AG04449 (cell line): ENCODE measurements around the gene PLCB1.

Experiments used
- CTCF ChIA-PET: fragments of 350-600 bp; formaldehyde crosslinking; extraction: SDS; loops from one replicate; lab custom pipeline; 2021; ENCODE audit warnings: antibody characterized with exemption; lab: Yijun Ruan, JAX
- POLR2A ChIA-PET: fragments of 400-600, 350-600 bp; formaldehyde crosslinking; extraction: SDS; loops from one replicate; lab custom pipeline; 2020; ENCODE audit warnings: antibody characterized with exemption, inconsistent platforms; lab: Yijun Ruan, JAX
- DNase-seq: peaks from one replicate; pipeline ENCODE4 v3.0.0-alpha.2; 2010; ENCODE audit warnings: low read depth, low spot score
- H3K4me3 ChIP-seq: 2 replicates; pipeline ENCODE4 v1.5.1; 2011; ENCODE audit warnings: low read depth, mild to moderate bottlenecking, control low read depth, low read length
- CTCF ChIP-seq: IDR thresholded peaks from one replicate; pipeline ENCODE4 v1.5.1; 2011; ENCODE audit warnings: mild to moderate bottlenecking, moderate library complexity, low read length, control low read depth, inconsistent platforms; ENCODE audit not compliant: insufficient read depth; ENCODE audit errors: missing control alignments

Gene PLCB1

GRCh38 chr20:8151372-8151771 lies 19.3 kb downstream of the PLCB1 start:
- ChIA-PET CTCF (interaction anchor here (1.9 to 3.6 kb wide), 2 partner anchors 237 to 570 kb away, joined by 5 to 14 read pairs; no protein-coding TSS in a partner anchor), POLR2A (no interaction called here)
- no peak for TF ChIP-seq CTCF
- no peak overlapping the region for H3K4me3 ChIP-seq
- no peak for DNase-seq

- DNase-seq, result no peak
- TF ChIP-seq CTCF, result no peak
- CTCF ChIA-PET, result interaction anchor here (1.9 to 3.6 kb wide), 2 partner anchors 236 to 569 kb away, joined by 5 to 14 read pairs; no protein-coding TSS in a partner anchor
- POLR2A ChIA-PET, result no interaction called here
- no peak overlapping the region for H3K4me3 ChIP-seq
Measured at GRCh38 chr20:8152183-8152582, 20.1 kb downstream of the PLCB1 start.

GRCh38 chr20:8152847-8153246 lies 20.8 kb downstream of the PLCB1 start:
- ChIA-PET CTCF (interaction anchor here (1.9 to 3.6 kb wide), 2 partner anchors 236 to 569 kb away, joined by 5 to 14 read pairs; no protein-coding TSS in a partner anchor), POLR2A (no interaction called here)
- no peak for TF ChIP-seq CTCF
- DNase-seq, result no peak
- no peak overlapping the region for H3K4me3 ChIP-seq

GRCh38 chr20:8153281-8153908 lies 21.3 kb downstream of the PLCB1 start:
- ChIA-PET POLR2A (no interaction called here), CTCF (interaction anchor here (1.1 to 3.6 kb wide), 5 partner anchors 22 to 568 kb away, joined by 3 to 14 read pairs (median 3); no protein-coding TSS in a partner anchor)
- TF ChIP-seq CTCF, result no peak
- DNase-seq, result no peak
- H3K4me3 ChIP-seq, result no peak overlapping the region

GRCh38 chr20:8154638-8155037 lies 22.6 kb downstream of the PLCB1 start:
- TF ChIP-seq CTCF, result no peak
- no peak for DNase-seq
- H3K4me3 ChIP-seq, result no peak overlapping the region
- ChIA-PET POLR2A (no interaction called here), CTCF (interaction anchor here (0.7 to 3.6 kb wide), 4 partner anchors 23 to 567 kb away, joined by 3 to 14 read pairs (median 3); no protein-coding TSS in a partner anchor)

GRCh38 chr20:8155229-8155628 lies 23.2 kb downstream of the PLCB1 start:
- H3K4me3 ChIP-seq, result no peak overlapping the region
- no peak for DNase-seq
- TF ChIP-seq CTCF, result no peak
- CTCF ChIA-PET, result interaction anchor here (3.6 kb wide), 1 partner anchor 566 kb away, joined by 14 read pairs; no protein-coding TSS in a partner anchor
- POLR2A ChIA-PET, result interaction anchor here (0.9 kb wide), 1 partner anchor 22 kb away, joined by 4 read pairs; no protein-coding TSS in a partner anchor
